Measurements from ENCODE around the gene HDLBP. TPM values are rescaled to one million over a fixed set of nuclear protein-coding genes. Genes with fewer than 3 reads are reported as not detected.

The HDLBP gene
- total and polyA plus RNA-seq, 2 of the 4 experiments (the other 2 are of a cell fraction): 648 to 1,165 TPM

DNA sequence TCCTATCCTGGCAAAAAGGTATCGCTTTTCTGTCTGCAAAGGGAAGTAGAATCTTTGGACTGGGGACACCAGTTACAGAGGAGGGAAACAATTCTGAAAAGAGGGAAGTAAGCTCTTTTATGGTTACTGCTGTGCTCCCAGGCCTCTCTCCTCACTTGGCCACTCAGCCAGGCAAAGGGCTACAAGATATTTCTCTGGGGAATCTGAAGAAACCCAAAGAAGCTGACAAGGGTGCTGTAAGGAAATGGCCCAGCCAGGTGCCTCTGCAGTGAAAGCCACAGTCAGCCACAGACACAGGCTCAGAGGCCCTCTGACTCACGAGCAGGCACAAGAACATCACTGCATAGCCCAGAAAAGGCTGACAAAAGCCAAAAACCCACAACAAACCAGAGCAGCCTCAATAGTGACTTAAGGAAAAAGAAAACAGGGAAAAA, 5.8 kb downstream of the HDLBP start:
- H3K9ac ChIP-seq (ENCODE audit: low read depth, low read length): no peak overlapping the region
- H2AK9ac ChIP-seq (replicated peaks; ENCODE audit: low read depth, low read length, poor library complexity): no peak overlapping the region
- H3K23ac ChIP-seq (ENCODE audit: low read depth, low read length): no peak overlapping the region; the same call in 1 of the 2 replicates
- H4K91ac ChIP-seq (ENCODE audit: insufficient read depth, low read depth, low read length): no peak overlapping the region
- H4K5ac ChIP-seq (ENCODE audit: low read depth, low read length): no peak overlapping the region
- no TSS peak for BruUV-seq (replicated peaks)
- H4K8ac ChIP-seq (ENCODE audit: low read depth in 2 of 2, low read length in 2 of 2): no peak overlapping the region
- ATAC-seq (ENCODE audit: low read depth) (peak; percentile 41; the same call in 1 of the 2 replicates), DNase-seq (peak; percentile 61)
- POLR2A ChIA-PET (ENCODE audit: unreplicated experiment): no interaction called here
- intact Hi-C loops (cut with micrococcal nuclease): no loop called here
- CTCF ChIA-PET: no interaction called here
- no peak overlapping the region for H3K56ac ChIP-seq (ENCODE audit: extremely low read depth, insufficient read depth, low read length)
- no peaks in the 10 kb centered on the region for H3K9me3 ChIP-seq (ENCODE audit: control insufficient read depth, insufficient read depth, low read length)
- no peak overlapping the region for H3K18ac ChIP-seq (ENCODE audit: low read depth, low read length)
- H3K4me1 ChIP-seq (ENCODE audit: control insufficient read depth, insufficient read depth, low read length): 0 out of 2 replicates have a peak, but pooled peaks cover 4% of the 10 kb centered on the region
- no peak overlapping the region for H2BK5ac ChIP-seq (ENCODE audit: low read depth, low read length, poor library complexity, severe bottlenecking)
- peaks cover 15 to 80% of the 10 kb centered on the region in 2 experiments for H3K79me1 ChIP-seq (ENCODE audit: low read depth in 1 of 2, low read length in 2 of 2)
- no peak overlapping the region for H2BK20ac ChIP-seq (ENCODE audit: low read depth, low read length)
- no peak overlapping the region for H3K4ac ChIP-seq (ENCODE audit: low read depth, low read length)
- no peak overlapping the region for H2BK15ac ChIP-seq (ENCODE audit: low read depth, low read length)
- no peak overlapping the region for H3K4me3 ChIP-seq (ENCODE audit: insufficient read depth, low read depth, low read length)
- no peak overlapping the region for H3K27ac ChIP-seq (ENCODE audit: insufficient read depth, low read length)
- H3K4me2 ChIP-seq (ENCODE audit: low read depth, low read length): no peak overlapping the region
- H2AFZ ChIP-seq (replicated peaks; ENCODE audit: low read length, poor library complexity): no peak overlapping the region
- H3K36me3 ChIP-seq (ENCODE audit: control insufficient read depth, insufficient read depth, low read length): peaks cover 5% of the 10 kb centered on the region; the same call in 1 of the 2 replicates
- no peak overlapping the region for H2AK5ac ChIP-seq (ENCODE audit: low read depth, low read length)
- TF ChIP-seq RAD21 (IDR thresholded peaks at IDR 0.05; ENCODE audit: low read length) (no peak), FOS (IDR thresholded peaks at IDR 0.05; ENCODE audit: low read depth, low read length) (no peak), CTCF (conservative IDR thresholded peaks at IDR 0.05; ENCODE audit: low read depth, low read length) (no peak), POLR2A (IDR thresholded peaks at IDR 0.05; ENCODE audit: low read depth, low read length) (no peak), MAFK (IDR thresholded peaks at IDR 0.05; ENCODE audit: low read depth, low read length) (no peak), ELK1 (IDR thresholded peaks at IDR 0.05; ENCODE audit: borderline replicate concordance, low read depth, low read length) (no peak), NFE2L2 (IDR thresholded peaks at IDR 0.05; ENCODE audit: low read depth, low read length) (no peak), MXI1 (IDR thresholded peaks at IDR 0.05; ENCODE audit: borderline replicate concordance, low read depth, low read length) (no peak), RFX5 (IDR thresholded peaks at IDR 0.05; ENCODE audit: low read depth, low read length) (no peak), BHLHE40 (IDR thresholded peaks at IDR 0.05; ENCODE audit: low read depth, low read length) (no peak), CHD1 (IDR thresholded peaks at IDR 0.05; ENCODE audit: low read depth, low read length) (no peak), RCOR1 (IDR thresholded peaks at IDR 0.05; ENCODE audit: insufficient replicate concordance, low read length) (no peak), SMC3 (IDR thresholded peaks at IDR 0.05; ENCODE audit: low read depth, low read length) (no peak)
- dilution Hi-C loops (cut with HindIII; ENCODE audit: low sequenced_read_pairs, unreplicated experiment): no loop called here
- H2BK120ac ChIP-seq (ENCODE audit: low read depth, low read length): no peak overlapping the region
- WGBS, 2 experiments (ENCODE audit: extremely low coverage in 2 of 2, insufficient read length in 1 of 2): no CpG with 5 or more reads among the region's 2 CpGs
- no peaks in the 10 kb centered on the region for H3K27me3 ChIP-seq (ENCODE audit: control insufficient read depth, insufficient read depth, low read length)
- H3K14ac ChIP-seq (replicated peaks; ENCODE audit: low read depth, low read length): 0 out of 2 replicates have a peak overlapping the region, but pooled peaks have one; percentile 6
- peaks cover 53% of the 10 kb centered on the region for H4K20me1 ChIP-seq (ENCODE audit: insufficient read depth, low read length)
- in situ Hi-C loops (cut with MboI; ENCODE audit: low sequenced_read_pairs): no loop called here
- peaks cover 30% of the 10 kb centered on the region for H3K9me1 ChIP-seq (ENCODE audit: insufficient read depth, low read length)
